GM19240 (cell line): ENCODE measurements around the gene MEFV.
"Not testable (repeated sequence)": the region's sequence is repeated elsewhere in the genome, so short reads cannot be mapped to it uniquely, and the experiment has no call there.

Source experiments
- DNase-seq: peaks from one replicate; pipeline ENCODE4 v3.0.0; 2011; ENCODE audit warnings: low spot score; ENCODE audit not compliant: insufficient read length

The MEFV gene

GRCh38 chr16:3220839-3221238, 35.6 kb downstream of the MEFV start:
- DNase-seq: no peak

GRCh38 chr16:3216263-3216640, 40.2 kb downstream of the MEFV start:
- no peak for DNase-seq

DNA sequence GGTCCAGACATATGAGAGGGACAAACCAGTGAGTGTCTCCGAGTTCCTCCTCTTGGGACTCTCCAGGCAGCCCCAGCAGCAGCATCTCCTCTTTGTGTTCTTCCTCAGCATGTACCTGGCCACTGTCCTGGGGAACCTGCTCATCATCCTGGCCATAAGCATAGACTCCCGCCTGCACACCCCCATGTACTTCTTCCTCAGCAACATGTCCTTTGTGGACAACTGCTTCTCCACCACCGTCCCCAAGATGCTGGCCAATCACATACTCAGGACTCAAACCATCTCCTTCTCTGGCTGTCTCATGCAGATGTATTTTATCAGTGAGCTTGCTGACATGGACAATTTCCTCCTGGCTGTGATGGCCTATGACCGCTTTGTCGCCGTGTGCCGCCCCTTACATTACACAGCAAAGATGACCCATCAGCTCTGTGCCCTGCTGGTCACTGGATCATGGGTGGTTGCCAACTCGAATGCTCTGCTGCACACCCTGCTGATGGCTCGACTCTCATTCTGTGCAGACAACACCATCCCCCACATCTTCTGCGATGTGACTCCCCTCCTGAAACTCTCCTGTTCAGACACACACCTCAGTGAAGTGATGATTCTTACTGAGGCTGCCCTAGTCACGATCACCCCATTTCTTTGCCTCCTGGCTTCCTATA, 40.7 kb downstream of the MEFV start:
- no peak for DNase-seq

GRCh38 chr16:3214904-3215600, 41.4 kb downstream of the MEFV start:
- DNase-seq: no peak

DNA sequence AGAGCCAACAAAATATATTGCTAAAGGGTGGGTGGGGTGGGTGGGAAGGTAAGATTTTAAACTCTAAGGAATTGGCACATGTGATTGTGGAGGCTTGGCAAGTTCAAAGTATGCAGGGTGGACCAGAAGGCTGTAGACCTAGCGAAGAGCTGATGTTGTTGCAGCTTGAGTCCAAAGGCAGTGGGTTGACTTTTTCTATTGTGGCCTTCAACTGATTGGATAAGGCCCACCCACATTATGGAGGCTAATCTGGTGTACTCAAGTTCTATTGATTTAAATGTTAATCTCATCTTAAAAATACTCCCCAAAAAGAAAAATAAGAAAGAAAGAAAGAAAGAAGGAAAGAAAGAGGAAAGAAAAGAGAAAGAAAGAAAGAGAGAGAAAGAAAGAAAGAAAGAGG, 43.9 kb downstream of the MEFV start:
- DNase-seq: no peak

DNA sequence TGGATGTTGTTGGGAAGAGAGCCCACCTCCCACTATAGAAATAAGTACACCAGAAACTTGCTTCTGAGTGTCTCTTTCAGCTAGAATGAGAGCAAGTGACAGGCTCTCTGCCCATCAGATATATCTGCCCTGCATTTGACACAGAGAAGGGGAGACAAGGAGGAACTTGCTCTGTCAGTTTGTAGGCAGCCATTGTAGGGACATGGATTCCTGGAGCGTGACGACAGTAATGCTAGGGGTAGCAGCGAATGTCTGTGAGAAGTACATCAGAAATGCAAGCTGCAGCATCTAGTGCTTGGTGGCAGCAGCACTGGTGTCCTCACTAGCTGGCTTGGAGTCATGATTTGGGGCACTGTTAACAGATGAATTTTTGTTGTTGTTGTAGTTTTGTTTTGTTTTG, 44.4 kb downstream of the MEFV start:
- DNase-seq: no peak

DNA sequence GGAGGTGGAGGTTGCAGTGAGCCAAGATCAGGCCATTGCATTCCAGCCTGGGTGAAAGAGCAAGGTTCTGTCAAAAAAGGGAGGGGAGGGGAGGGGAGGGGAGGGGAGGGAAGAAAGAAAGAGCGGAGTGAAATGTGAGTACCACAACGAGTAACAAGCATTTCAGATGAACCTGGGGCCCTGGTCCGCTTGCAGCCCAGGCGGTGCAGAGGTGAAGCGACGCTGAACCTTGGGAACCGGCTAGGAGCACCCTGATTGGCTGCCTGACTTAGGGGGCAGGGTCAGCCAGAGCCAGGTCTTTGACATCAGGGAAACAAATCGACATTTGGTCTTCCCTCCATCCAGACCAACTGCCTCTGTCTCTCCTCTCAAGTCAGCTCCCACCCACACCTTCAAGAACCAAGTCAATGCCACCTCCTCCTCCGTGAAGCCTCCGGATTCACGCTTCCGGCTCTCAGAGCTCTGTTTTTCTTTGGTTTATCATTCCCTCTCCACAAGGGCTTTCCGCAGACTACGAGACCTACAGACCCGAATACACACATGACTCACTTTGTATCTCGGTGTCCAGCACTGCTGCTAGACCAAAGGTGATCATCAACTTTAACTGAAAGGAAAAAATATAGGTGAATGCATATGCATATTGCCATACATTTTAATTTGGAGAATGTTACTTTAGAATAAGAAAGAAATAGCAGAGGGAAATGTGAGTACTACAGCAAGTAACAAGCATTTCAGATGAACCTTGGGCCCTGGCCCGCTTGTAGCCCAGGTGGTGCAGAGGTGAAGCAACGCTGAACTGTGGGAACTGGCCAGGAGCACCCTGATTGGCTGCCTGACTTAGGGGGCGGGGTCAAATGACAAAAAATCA, 49.1 kb downstream of the MEFV start:
- DNase-seq: no peak

GRCh38 chr16:3205939-3206338, 50.5 kb downstream of the MEFV start:
- not testable (repeated sequence) for DNase-seq

- DNase-seq: no peak
These were observed 53.4 kb downstream of the MEFV start for GRCh38 chr16:3202903-3203539.

DNA sequence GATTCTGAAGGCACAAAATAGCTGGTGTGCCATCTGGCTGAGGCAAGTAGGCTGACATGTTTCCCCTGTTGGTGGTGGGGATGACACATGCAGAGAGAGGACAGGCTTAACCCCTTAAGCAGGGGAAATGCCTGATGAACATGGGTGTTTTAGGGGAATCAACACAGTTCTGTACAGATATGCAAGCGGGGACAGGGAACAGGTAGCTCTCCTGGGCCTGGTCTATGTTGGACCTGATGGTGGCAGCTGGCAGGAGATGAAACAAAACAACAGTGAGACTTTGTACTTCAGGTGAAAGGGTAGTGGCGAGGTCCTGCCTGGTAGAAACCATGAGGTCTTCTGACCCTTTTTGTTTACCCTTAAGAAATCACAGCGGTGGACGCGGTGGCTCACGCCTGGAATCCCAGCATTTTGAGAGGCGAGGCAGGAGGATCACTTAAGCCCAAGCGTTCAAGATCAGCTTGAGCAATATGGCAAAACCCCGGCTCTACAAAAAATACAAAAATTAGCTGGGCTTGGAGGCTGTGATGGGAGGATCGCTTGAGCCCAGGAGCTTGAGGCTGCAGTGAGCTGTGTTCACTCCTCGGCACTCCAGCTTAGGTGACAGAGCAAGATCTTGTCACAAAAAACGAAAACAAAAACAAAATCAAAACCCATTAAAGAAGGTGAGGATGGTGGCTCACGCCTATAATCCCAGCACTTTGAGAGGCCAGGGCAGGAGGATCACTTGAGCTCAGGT, 57.9 kb downstream of the MEFV start:
- DNase-seq: no peak

- DNase-seq: not testable (repeated sequence)
These were observed 58.6 kb downstream of the MEFV start for GRCh38 chr16:3197694-3198333.

GRCh38 chr16:3195975-3196374, 60.5 kb downstream of the MEFV start:
- DNase-seq: no peak

GRCh38 chr16:3194792-3195191, 61.6 kb downstream of the MEFV start:
- DNase-seq: no peak

DNA sequence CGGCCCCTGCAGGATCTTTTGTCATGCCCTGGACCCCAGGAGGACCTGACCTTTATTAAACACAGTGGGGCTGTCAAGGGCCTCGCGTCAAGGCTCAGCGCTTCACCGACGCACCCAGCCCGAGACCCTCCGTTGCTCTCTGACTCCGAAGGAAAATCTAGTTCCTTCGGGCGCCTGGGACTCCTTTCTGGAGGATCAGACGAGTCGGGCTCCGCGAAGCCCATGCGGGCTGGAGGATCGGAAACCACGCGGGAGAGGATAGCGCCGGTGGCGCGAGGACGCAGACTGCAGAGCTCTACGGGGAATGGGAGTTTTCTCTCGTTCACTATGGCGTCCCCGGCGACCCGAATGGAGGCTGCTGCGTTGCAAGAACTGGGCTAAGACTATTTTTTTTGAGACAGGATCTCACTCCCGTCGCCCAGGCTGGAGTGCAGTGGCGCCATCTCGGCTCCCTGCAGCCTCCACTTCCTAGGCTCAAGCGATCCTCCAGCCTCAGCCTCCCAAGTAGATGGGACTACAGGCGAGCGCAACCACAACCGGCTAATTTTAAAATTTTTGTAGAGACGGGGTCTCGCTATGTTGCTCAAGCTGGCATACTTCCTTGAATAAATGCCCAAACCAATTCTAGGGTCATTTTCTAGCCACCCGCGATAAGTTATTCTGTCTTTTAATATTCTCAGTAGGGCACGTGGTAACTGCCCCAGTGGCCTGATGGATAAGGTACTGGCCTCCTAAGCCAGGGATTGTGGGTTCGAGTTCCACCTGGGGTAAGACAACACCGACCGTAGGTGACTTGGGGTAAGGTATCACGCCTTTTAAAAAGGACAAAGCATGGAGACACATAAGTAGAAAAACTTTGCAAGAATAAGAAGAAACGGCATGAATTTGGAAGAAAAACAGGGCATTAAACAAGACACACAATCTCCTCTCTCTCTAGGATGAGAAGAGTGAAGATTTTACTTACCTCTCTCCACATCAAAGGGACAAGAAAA, 62.9 kb downstream of the MEFV start:
- no peak for DNase-seq

- DNase-seq: no peak
These were observed 63.9 kb downstream of the MEFV start for GRCh38 chr16:3192476-3193019.
